ENCODE data around the gene SAMHD1. TPM values are rescaled to one million over a fixed set of nuclear protein-coding genes. Genes with fewer than 3 reads are reported as not detected.
"Not testable (repeated sequence)": the region's sequence is repeated elsewhere in the genome, so short reads cannot be mapped to it uniquely, and the experiment has no call there.

The SAMHD1 gene
- total RNA-seq (100 to 1,000 TPM; 218 to 437 (median 244) TPM), total RNA-seq (93.5 to 524 (median 347) reads per million in 29 experiments)
- total RNA-seq (2013), result 333 TPM

- CTCF ChIA-PET, result no interaction called here
- Histone ChIP-seq H3K4me1 (ENCODE audit: control insufficient read depth in 1 of 2, extremely low read depth in 1 of 2, insufficient read depth in 2 of 2, low read length in 2 of 2) (peaks cover 30 to 64% of the 10 kb centered on the region in 2 experiments), H3K36me3 (ENCODE audit: control insufficient read depth in 2 of 2, extremely low read depth in 1 of 2, insufficient read depth in 1 of 2, low read length in 1 of 2) (peaks cover 0 to 6% of the 10 kb centered on the region in 2 donors), H3K9me3 (no peaks in the 10 kb centered on the region), H3K27ac (ENCODE audit: low read length) (peak within 1 kb of the TSS; percentile 95), H3K4me3 (ENCODE audit: control insufficient read depth in 1 of 2, extremely low read depth in 1 of 2, low read length in 1 of 2) (peak within 1 kb of the TSS; percentile 98), H3K27me3 (replicated peaks in 1 of 2; ENCODE audit: control insufficient read depth in 2 of 2, extremely low read depth in 1 of 2, insufficient read depth in 2 of 2, low read length in 1 of 2) (no peaks in the 10 kb centered on the region)
- Mint-ChIP-seq H3K27me3 (no peaks in the 10 kb centered on the region), H3K27ac (peak within 1 kb of the TSS; percentile 98), H3K4me3 (peak within 1 kb of the TSS; percentile 90 to 97 (median 93)), H3K4me1 (peaks cover 41 to 51% (median 44%) of the 10 kb centered on the region in 3 donors), H3K9me3 (no peaks in the 10 kb centered on the region), H3K36me3 (peaks cover 20% of the 10 kb centered on the region)
- ATAC-seq (replicated peaks in 1 of 4) (peak; percentile 75 to 82 (median 82)), DNase-seq (peak; percentile 60 to 87 (median 76))
- WGBS (ENCODE audit: insufficient coverage), result under 1% methylated on average over 61 of the region's 66 CpGs
- POLR2A ChIA-PET, result no interaction called here
Observed at GRCh38 chr20:36951198-36951978, at the start of gene SAMHD1. Gene SAMHD1, minus strand, starts transcription at chr20:36951708. Its CDS starts 65 bp downstream, at chr20:36951643.

- H3K4me3 ChIP-seq (ENCODE audit: control insufficient read depth in 1 of 2, extremely low read depth in 1 of 2, low read length in 1 of 2); H3K4me1 ChIP-seq (ENCODE audit: control insufficient read depth in 1 of 2, extremely low read depth in 1 of 2, insufficient read depth in 2 of 2, low read length in 2 of 2); H3K27ac Mint-ChIP-seq; CTCF ChIA-PET; H3K27me3 Mint-ChIP-seq; H3K9me3 ChIP-seq; H3K9me3 Mint-ChIP-seq; H3K4me3 Mint-ChIP-seq; POLR2A ChIA-PET; ATAC-seq (replicated peaks in 1 of 4); DNase-seq; H3K27me3 ChIP-seq (replicated peaks in 1 of 2; ENCODE audit: control insufficient read depth in 2 of 2, extremely low read depth in 1 of 2, insufficient read depth in 2 of 2, low read length in 1 of 2); H3K27ac ChIP-seq (ENCODE audit: low read length): not testable (repeated sequence)
- H3K36me3 ChIP-seq (ENCODE audit: control insufficient read depth in 2 of 2, extremely low read depth in 1 of 2, insufficient read depth in 1 of 2, low read length in 1 of 2), result peaks cover 0 to 21% of the 10 kb centered on the region in 2 donors
- peaks cover 11 to 24% (median 16%) of the 10 kb centered on the region in 3 donors for H3K4me1 Mint-ChIP-seq
- peaks cover 38% of the 10 kb centered on the region for H3K36me3 Mint-ChIP-seq
- WGBS (ENCODE audit: insufficient coverage), result no CpG with 5 or more reads among the region's 26 CpGs
Observed at GRCh38 chr20:37000171-37000570, 48.7 kb upstream of the SAMHD1 start.

GRCh38 chr20:36998652-36999051, 47.1 kb upstream of the SAMHD1 start:
- ChIA-PET POLR2A (interaction anchor here (0.5 to 0.8 kb wide), 4 partner anchors 10 to 1424 kb away, joined by 3 to 8 read pairs (median 3); no protein-coding TSS in a partner anchor), CTCF (interaction anchor here (0.7 to 1.1 kb wide), 3 partner anchors 9 to 156 kb away, joined by 3 to 5 read pairs (median 4); no protein-coding TSS in a partner anchor)
- Mint-ChIP-seq H3K4me1 (peaks cover 11 to 27% (median 13%) of the 10 kb centered on the region in 3 donors), H3K27ac (peak overlapping the region; percentile 93 to 94), H3K9me3 (no peaks in the 10 kb centered on the region), H3K36me3 (peaks cover 46% of the 10 kb centered on the region), H3K4me3 (peak overlapping the region in 2 of 3 donors; percentile 4 to 37), H3K27me3 (no peaks in the 10 kb centered on the region)
- peaks cover 0 to 4% of the 10 kb centered on the region in 2 experiments for H3K4me1 ChIP-seq (ENCODE audit: control insufficient read depth in 1 of 2, extremely low read depth in 1 of 2, insufficient read depth in 2 of 2, low read length in 2 of 2)
- WGBS (ENCODE audit: insufficient coverage), result no CpG with 5 or more reads among the region's 7 CpGs
- ATAC-seq (replicated peaks in 1 of 4) (peak in 2 of 4 experiments; percentile 35 to 94), DNase-seq (peak in 26 of 35 experiments; percentile 8 to 62 (median 30))
- no peak overlapping the region for H3K4me3 ChIP-seq (ENCODE audit: control insufficient read depth in 1 of 2, extremely low read depth in 1 of 2, low read length in 1 of 2)
- no peaks in the 10 kb centered on the region for H3K27me3 ChIP-seq (replicated peaks in 1 of 2; ENCODE audit: control insufficient read depth in 2 of 2, extremely low read depth in 1 of 2, insufficient read depth in 2 of 2, low read length in 1 of 2)
- no peaks in the 10 kb centered on the region for H3K9me3 ChIP-seq
- H3K36me3 ChIP-seq (ENCODE audit: control insufficient read depth in 2 of 2, extremely low read depth in 1 of 2, insufficient read depth in 1 of 2, low read length in 1 of 2), result peaks cover 0 to 21% of the 10 kb centered on the region in 2 donors
- H3K27ac ChIP-seq (ENCODE audit: low read length), result peak overlapping the region; percentile 57

GRCh38 chr20:36997121-36997520, 45.6 kb upstream of the SAMHD1 start:
- DNase-seq, result no peak
- Mint-ChIP-seq H3K9me3 (peaks cover 0 to 8% (median 6%) of the 10 kb centered on the region in 3 donors), H3K27me3 (no peaks in the 10 kb centered on the region), H3K4me1 (peaks cover 11 to 29% (median 11%) of the 10 kb centered on the region in 3 donors), H3K27ac (peak overlapping the region; percentile 61), H3K4me3 (no peak overlapping the region), H3K36me3 (peaks cover 41% of the 10 kb centered on the region)
- no peak for ATAC-seq (replicated peaks in 1 of 4)
- H3K4me3 ChIP-seq (ENCODE audit: control insufficient read depth in 1 of 2, extremely low read depth in 1 of 2, low read length in 1 of 2), result no peak overlapping the region
- POLR2A ChIA-PET, result no interaction called here
- H3K9me3 ChIP-seq, result no peaks in the 10 kb centered on the region
- H3K36me3 ChIP-seq (ENCODE audit: control insufficient read depth in 2 of 2, extremely low read depth in 1 of 2, insufficient read depth in 1 of 2, low read length in 1 of 2), result peaks cover 0 to 10% of the 10 kb centered on the region in 2 donors
- peaks cover 0 to 4% of the 10 kb centered on the region in 2 experiments for H3K4me1 ChIP-seq (ENCODE audit: control insufficient read depth in 1 of 2, extremely low read depth in 1 of 2, insufficient read depth in 2 of 2, low read length in 2 of 2)
- whole genome bisulfite sequencing (ENCODE audit: insufficient coverage), result no CpG with 5 or more reads among the region's 1 CpG
- no peaks in the 10 kb centered on the region for H3K27me3 ChIP-seq (replicated peaks in 1 of 2; ENCODE audit: control insufficient read depth in 2 of 2, extremely low read depth in 1 of 2, insufficient read depth in 2 of 2, low read length in 1 of 2)
- CTCF ChIA-PET, result interaction anchor here in 1 of 2 donors (0.9 kb wide), 1 partner anchor 18 kb away, joined by 4 read pairs; no protein-coding TSS in a partner anchor
- no peak overlapping the region for H3K27ac ChIP-seq (ENCODE audit: low read length)

GRCh38 chr20:36994221-36994620, 42.7 kb upstream of the SAMHD1 start:
- ChIA-PET POLR2A (interaction anchor here in 1 of 2 donors (0.6 kb wide), 1 partner anchor 21 kb away, joined by 3 read pairs; no protein-coding TSS in a partner anchor), CTCF (interaction anchor here in 1 of 2 donors (0.6 kb wide), 1 partner anchor 159 kb away, joined by 3 read pairs; no protein-coding TSS in a partner anchor)
- Histone ChIP-seq H3K4me1 (ENCODE audit: control insufficient read depth in 1 of 2, extremely low read depth in 1 of 2, insufficient read depth in 2 of 2, low read length in 2 of 2) (peaks cover 2 to 16% of the 10 kb centered on the region in 2 experiments), H3K36me3 (ENCODE audit: control insufficient read depth in 2 of 2, extremely low read depth in 1 of 2, insufficient read depth in 1 of 2, low read length in 1 of 2) (peaks cover 0 to 10% of the 10 kb centered on the region in 2 donors)
- H3K27ac ChIP-seq (ENCODE audit: low read length); H3K9me3 ChIP-seq; DNase-seq; H3K4me3 ChIP-seq (ENCODE audit: control insufficient read depth in 1 of 2, extremely low read depth in 1 of 2, low read length in 1 of 2); H3K4me3 Mint-ChIP-seq; ATAC-seq (replicated peaks in 1 of 4); H3K27me3 ChIP-seq (replicated peaks in 1 of 2; ENCODE audit: control insufficient read depth in 2 of 2, extremely low read depth in 1 of 2, insufficient read depth in 2 of 2, low read length in 1 of 2); H3K9me3 Mint-ChIP-seq; H3K27me3 Mint-ChIP-seq: not testable (repeated sequence)
- Mint-ChIP-seq H3K4me1 (peaks cover 31 to 48% (median 32%) of the 10 kb centered on the region in 3 donors), H3K36me3 (peaks cover 41% of the 10 kb centered on the region), H3K27ac (peak overlapping the region in 1 of 2 donors; percentile 68)
- WGBS (ENCODE audit: insufficient coverage), result 97% methylated on average over 3 of the region's 4 CpGs

GRCh38 chr20:36992802-36993334, 41.4 kb upstream of the SAMHD1 start:
- Mint-ChIP-seq H3K9me3 (peaks cover 0 to 8% (median 6%) of the 10 kb centered on the region in 3 donors), H3K27ac (peak overlapping the region; percentile 41 to 79), H3K36me3 (peaks cover 30% of the 10 kb centered on the region), H3K4me1 (peaks cover 35 to 51% (median 39%) of the 10 kb centered on the region in 3 donors), H3K27me3 (no peaks in the 10 kb centered on the region), H3K4me3 (no peak overlapping the region)
- Histone ChIP-seq H3K9me3 (no peaks in the 10 kb centered on the region), H3K36me3 (ENCODE audit: control insufficient read depth in 2 of 2, extremely low read depth in 1 of 2, insufficient read depth in 1 of 2, low read length in 1 of 2) (peaks cover 0 to 6% of the 10 kb centered on the region in 2 donors), H3K4me1 (ENCODE audit: control insufficient read depth in 1 of 2, extremely low read depth in 1 of 2, insufficient read depth in 2 of 2, low read length in 2 of 2) (peaks cover 10 to 25% of the 10 kb centered on the region in 2 experiments), H3K27ac (ENCODE audit: low read length) (no peak overlapping the region), H3K27me3 (replicated peaks in 1 of 2; ENCODE audit: control insufficient read depth in 2 of 2, extremely low read depth in 1 of 2, insufficient read depth in 2 of 2, low read length in 1 of 2) (no peaks in the 10 kb centered on the region), H3K4me3 (ENCODE audit: control insufficient read depth in 1 of 2, extremely low read depth in 1 of 2, low read length in 1 of 2) (no peak overlapping the region)
- POLR2A ChIA-PET, result interaction anchor here in 1 of 2 donors (0.6 kb wide), 1 partner anchor 11 kb away, joined by 4 read pairs; no protein-coding TSS in a partner anchor
- DNase-seq, result no peak
- CTCF ChIA-PET, result no interaction called here
- WGBS (ENCODE audit: insufficient coverage), result 100% methylated on average over 1 of the region's 4 CpGs
- no peak for ATAC-seq (replicated peaks in 1 of 4)
